ENCODE measurements around the gene THUMPD3.

DNA sequence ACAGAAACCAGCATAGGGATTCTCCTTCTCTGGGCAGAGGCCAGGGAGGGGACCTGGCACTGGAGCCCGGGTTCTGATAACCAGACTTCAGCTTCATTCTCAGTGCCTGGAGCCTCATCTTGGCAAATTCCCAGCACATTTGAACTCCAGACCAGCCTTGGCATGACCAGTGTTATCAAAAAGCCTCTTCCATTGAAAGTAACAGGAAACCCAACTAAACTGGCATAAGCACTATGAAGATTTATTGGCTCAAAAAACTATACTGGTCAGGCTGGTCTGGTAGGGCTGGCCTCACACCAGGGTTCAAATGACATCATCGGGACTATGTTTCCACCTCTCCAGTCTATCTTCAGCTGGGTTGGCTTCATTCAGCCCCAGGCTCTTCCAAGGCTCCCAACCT, 48.1 kb upstream of the THUMPD3 start:
- TF ChIP-seq, protein P1, sequence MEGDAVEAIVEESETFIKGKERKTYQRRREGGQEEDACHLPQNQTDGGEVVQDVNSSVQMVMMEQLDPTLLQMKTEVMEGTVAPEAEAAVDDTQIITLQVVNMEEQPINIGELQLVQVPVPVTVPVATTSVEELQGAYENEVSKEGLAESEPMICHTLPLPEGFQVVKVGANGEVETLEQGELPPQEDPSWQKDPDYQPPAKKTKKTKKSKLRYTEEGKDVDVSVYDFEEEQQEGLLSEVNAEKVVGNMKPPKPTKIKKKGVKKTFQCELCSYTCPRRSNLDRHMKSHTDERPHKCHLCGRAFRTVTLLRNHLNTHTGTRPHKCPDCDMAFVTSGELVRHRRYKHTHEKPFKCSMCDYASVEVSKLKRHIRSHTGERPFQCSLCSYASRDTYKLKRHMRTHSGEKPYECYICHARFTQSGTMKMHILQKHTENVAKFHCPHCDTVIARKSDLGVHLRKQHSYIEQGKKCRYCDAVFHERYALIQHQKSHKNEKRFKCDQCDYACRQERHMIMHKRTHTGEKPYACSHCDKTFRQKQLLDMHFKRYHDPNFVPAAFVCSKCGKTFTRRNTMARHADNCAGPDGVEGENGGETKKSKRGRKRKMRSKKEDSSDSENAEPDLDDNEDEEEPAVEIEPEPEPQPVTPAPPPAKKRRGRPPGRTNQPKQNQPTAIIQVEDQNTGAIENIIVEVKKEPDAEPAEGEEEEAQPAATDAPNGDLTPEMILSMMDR (IDR thresholded peaks at IDR 0.05) = no peak
- TF ChIP-seq POLR2AphosphoS5 (IDR thresholded peaks at IDR 0.05) (no peak), EP300 (IDR thresholded peaks at IDR 0.05; ENCODE audit: low read depth) (no peak), POLR2A (IDR thresholded peaks at IDR 0.05) (no peak)

All from transverse colon (tissue), 4 donors.